ENCODE measurements around the gene SORL1.

SORL1 gene

GRCh38 chr11:121485216-121485615 is 33.1 kb downstream of the SORL1 start:
- H3K79me2 ChIP-seq (ENCODE audit: insufficient read depth, low read depth) = no peaks in the 10 kb centered on the region
- H3K4me1 ChIP-seq (ENCODE audit: low read depth, poor library complexity, severe bottlenecking) = no peaks in the 10 kb centered on the region
- no peak overlapping the region for H3K4me3 ChIP-seq (IDR thresholded peaks at IDR 0.05; ENCODE audit: insufficient read depth, low read depth, low read length)
- no peaks in the 10 kb centered on the region for H3K27me3 ChIP-seq (ENCODE audit: insufficient read depth, low read depth)
- no peak overlapping the region for H2AFZ ChIP-seq (ENCODE audit: low read depth)
- H4K20me1 ChIP-seq (ENCODE audit: insufficient read depth) = no peaks in the 10 kb centered on the region
- TF ChIP-seq CTCF (conservative IDR thresholded peaks at IDR 0.05; ENCODE audit: low read depth, low read length) = no peak
- H3K9ac ChIP-seq = no peak overlapping the region
- no peaks in the 10 kb centered on the region for H3K36me3 ChIP-seq (ENCODE audit: insufficient read depth)
- H3K4me2 ChIP-seq = no peak overlapping the region
- no peak overlapping the region for H3K27ac ChIP-seq

DNA sequence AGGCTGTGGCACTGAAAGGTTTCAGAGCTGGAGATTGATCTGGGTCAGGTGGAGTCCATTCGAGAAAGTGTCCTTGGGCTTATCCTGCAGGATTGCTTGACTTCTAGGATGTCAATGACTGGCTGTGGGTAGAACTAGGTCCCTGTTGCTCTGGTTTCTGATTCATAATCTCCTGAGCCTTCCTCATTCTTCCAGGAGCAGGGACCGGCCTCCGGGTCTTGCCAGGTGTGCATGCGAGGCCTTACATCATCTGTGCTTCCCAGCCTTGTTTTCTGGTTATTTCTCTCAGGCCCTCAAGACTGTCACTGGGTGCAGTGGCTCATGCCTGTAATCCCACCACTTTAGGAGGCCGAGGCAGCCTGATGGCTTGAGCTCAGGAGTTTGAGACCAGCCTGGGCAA is 33.9 kb downstream of the SORL1 start:
- no peaks in the 10 kb centered on the region for H3K4me1 ChIP-seq (ENCODE audit: low read depth, poor library complexity, severe bottlenecking)
- H3K27me3 ChIP-seq (ENCODE audit: insufficient read depth, low read depth) = no peaks in the 10 kb centered on the region
- no peak overlapping the region for H3K4me3 ChIP-seq (IDR thresholded peaks at IDR 0.05; ENCODE audit: insufficient read depth, low read depth, low read length)
- H4K20me1 ChIP-seq (ENCODE audit: insufficient read depth) = no peaks in the 10 kb centered on the region
- TF ChIP-seq CTCF (conservative IDR thresholded peaks at IDR 0.05; ENCODE audit: low read depth, low read length) = no peak
- no peaks in the 10 kb centered on the region for H3K36me3 ChIP-seq (ENCODE audit: insufficient read depth)
- H3K9ac ChIP-seq = no peak overlapping the region
- H3K4me2 ChIP-seq = no peak overlapping the region
- H3K27ac ChIP-seq = no peak overlapping the region
- no peaks in the 10 kb centered on the region for H3K79me2 ChIP-seq (ENCODE audit: insufficient read depth, low read depth)
- H2AFZ ChIP-seq (ENCODE audit: low read depth) = no peak overlapping the region

- no peaks in the 10 kb centered on the region for H3K79me2 ChIP-seq (ENCODE audit: insufficient read depth, low read depth)
- TF ChIP-seq CTCF (conservative IDR thresholded peaks at IDR 0.05; ENCODE audit: low read depth, low read length) = no peak
- no peak overlapping the region for H3K9ac ChIP-seq
- H3K27ac ChIP-seq = no peak overlapping the region
- no peak overlapping the region for H2AFZ ChIP-seq (ENCODE audit: low read depth)
- no peaks in the 10 kb centered on the region for H3K36me3 ChIP-seq (ENCODE audit: insufficient read depth)
- H4K20me1 ChIP-seq (ENCODE audit: insufficient read depth) = no peaks in the 10 kb centered on the region
- no peak overlapping the region for H3K4me3 ChIP-seq (IDR thresholded peaks at IDR 0.05; ENCODE audit: insufficient read depth, low read depth, low read length)
- H3K4me2 ChIP-seq = no peak overlapping the region
- no peaks in the 10 kb centered on the region for H3K27me3 ChIP-seq (ENCODE audit: insufficient read depth, low read depth)
- no peaks in the 10 kb centered on the region for H3K4me1 ChIP-seq (ENCODE audit: low read depth, poor library complexity, severe bottlenecking)
These were observed 35.1 kb downstream of the SORL1 start for GRCh38 chr11:121487191-121487590.

DNA sequence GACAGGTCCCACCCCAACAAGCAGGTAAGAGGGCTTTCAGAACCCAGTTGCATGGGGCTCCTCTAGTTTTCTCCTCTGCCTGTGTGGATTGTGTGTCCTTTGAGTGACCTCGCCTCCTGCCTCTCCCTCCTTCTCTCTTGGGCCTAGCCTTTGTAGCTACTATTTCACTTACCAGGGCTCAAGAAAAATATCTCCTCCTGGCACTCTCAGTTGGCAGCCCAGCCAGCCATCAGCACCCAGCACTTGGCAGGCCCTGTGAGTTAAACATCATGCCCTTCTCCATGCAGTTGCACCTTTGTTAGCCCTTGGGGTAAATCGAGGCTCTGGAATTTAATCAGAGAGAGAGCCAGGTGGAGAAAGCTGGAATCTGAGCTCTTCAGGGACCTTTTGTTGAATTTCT is 36.1 kb downstream of the SORL1 start:
- Histone ChIP-seq H3K27me3 (ENCODE audit: insufficient read depth, low read depth) (no peaks in the 10 kb centered on the region), H3K79me2 (ENCODE audit: insufficient read depth, low read depth) (no peaks in the 10 kb centered on the region), H3K36me3 (ENCODE audit: insufficient read depth) (no peaks in the 10 kb centered on the region), H3K9ac (no peak overlapping the region), H2AFZ (ENCODE audit: low read depth) (no peak overlapping the region), H3K4me1 (ENCODE audit: low read depth, poor library complexity, severe bottlenecking) (no peaks in the 10 kb centered on the region), H3K27ac (no peak overlapping the region), H3K4me2 (no peak overlapping the region), H4K20me1 (ENCODE audit: insufficient read depth) (no peaks in the 10 kb centered on the region), H3K4me3 (IDR thresholded peaks at IDR 0.05; ENCODE audit: insufficient read depth, low read depth, low read length) (no peak overlapping the region)
- no peak for TF ChIP-seq CTCF (conservative IDR thresholded peaks at IDR 0.05; ENCODE audit: low read depth, low read length)

GRCh38 chr11:121488641-121489040 is 36.5 kb downstream of the SORL1 start:
- Histone ChIP-seq H2AFZ (ENCODE audit: low read depth) (no peak overlapping the region), H3K27me3 (ENCODE audit: insufficient read depth, low read depth) (no peaks in the 10 kb centered on the region), H3K4me3 (IDR thresholded peaks at IDR 0.05; ENCODE audit: insufficient read depth, low read depth, low read length) (no peak overlapping the region), H3K79me2 (ENCODE audit: insufficient read depth, low read depth) (no peaks in the 10 kb centered on the region), H3K36me3 (ENCODE audit: insufficient read depth) (no peaks in the 10 kb centered on the region), H4K20me1 (ENCODE audit: insufficient read depth) (no peaks in the 10 kb centered on the region), H3K4me2 (no peak overlapping the region), H3K4me1 (ENCODE audit: low read depth, poor library complexity, severe bottlenecking) (no peaks in the 10 kb centered on the region), H3K9ac (no peak overlapping the region), H3K27ac (no peak overlapping the region)
- TF ChIP-seq CTCF (conservative IDR thresholded peaks at IDR 0.05; ENCODE audit: low read depth, low read length) = no peak
